SHP77 treated with DMSO at 0.1 percent for 48 hours (cell line): ENCODE data around the gene KMT5C.

Experiments used
- DNase-seq: peaks from one replicate; lab custom pipeline; 2025; lab: John Stamatoyannopoulos, UW

Gene KMT5C

DNA sequence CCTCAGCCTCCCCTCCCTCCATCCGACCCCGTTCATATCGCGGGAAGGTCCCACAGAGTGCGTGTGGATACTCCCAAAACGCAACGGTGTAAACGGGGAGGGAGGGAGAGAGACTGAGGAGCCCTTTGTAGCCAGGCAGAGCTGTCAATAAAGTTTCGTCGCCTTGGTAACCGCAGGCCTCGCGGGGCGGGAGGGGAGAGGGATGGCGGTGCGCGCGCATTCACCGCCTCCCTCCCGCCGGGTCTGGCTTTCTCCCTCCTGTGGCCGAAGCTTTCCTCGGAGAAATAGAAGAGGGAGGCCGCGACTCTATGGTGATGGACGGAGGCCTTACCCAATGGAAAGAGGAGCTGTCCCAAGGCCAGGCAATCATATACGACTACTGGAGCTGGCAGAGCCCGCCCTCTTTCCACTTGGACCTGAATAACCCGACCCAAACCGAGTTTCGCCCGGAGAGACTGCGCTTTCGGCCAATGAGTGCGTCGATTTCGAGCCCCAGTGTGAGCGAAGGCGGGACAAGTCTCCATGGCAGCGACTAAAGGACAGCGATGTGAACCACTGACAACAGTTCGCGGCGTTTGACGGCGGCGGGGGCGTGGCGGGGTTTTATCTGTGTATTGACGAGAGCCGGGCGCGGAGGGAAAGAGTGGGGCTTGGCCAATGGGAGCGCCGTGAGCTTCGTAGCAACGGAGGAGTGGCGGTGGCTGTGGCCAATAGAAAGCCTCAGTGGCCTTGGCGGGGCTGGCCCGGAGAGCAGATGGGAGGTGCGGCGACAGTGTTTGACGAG is at the start of gene KMT5C:
Gene KMT5C, plus strand, starts transcription at position 772 of the 784 bp plus-strand sequence. CDS start 2,061 bp downstream, outside the sequence.
- DNase-seq = peak; percentile 99

- DNase-seq = no peak
Measured at GRCh38 chr19:55297267-55297666, 42.4 kb upstream of the KMT5C start.

DNA sequence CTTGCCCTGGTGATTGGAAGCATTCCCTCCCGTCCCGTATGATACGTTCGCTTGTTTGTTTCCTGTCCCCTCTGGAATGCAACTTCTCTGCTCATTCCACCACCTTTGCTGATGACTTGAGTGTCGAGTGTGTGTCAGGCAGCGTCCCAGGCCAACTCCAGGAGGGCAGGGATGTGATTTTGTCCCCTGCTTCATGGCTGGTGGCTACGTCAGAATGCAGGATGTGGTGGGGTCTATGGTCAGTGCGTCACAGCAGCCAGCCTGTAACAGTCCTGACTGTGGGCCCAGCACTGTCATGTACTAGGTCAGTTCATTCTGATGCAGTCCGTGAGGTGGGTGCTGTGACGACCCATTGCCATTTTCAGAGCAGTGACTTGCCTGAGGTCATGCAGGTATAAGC is 39.7 kb upstream of the KMT5C start:
- DNase-seq = no peak

DNA sequence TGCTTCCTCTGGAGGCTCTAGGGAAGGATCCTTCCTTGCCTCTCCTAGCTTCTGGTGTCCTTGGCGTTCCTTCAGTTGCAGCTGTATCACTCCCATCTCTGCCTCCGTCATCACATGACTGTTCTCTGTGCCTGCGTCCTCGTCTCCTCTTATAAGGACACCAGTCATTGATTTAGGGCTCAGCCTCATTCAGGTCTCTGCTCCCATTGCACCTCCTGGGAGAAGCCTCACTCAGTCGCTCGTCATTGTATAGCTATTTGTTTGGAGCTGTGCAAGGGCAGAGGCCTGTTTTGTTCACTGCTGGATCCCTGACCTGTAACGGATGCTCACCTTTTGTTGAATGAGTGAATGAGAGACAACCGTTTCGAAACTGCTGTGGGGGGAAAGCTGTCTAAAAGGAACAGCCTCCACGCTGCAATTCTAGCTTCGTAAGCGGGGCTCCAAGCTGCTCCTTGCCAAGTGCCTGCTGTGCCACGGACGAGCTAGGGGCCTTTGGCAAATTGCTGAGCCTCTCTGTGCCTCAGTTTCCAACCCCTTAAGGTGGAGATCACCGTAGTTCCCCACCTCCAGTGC is 38.7 kb upstream of the KMT5C start:
- no peak for DNase-seq

DNA sequence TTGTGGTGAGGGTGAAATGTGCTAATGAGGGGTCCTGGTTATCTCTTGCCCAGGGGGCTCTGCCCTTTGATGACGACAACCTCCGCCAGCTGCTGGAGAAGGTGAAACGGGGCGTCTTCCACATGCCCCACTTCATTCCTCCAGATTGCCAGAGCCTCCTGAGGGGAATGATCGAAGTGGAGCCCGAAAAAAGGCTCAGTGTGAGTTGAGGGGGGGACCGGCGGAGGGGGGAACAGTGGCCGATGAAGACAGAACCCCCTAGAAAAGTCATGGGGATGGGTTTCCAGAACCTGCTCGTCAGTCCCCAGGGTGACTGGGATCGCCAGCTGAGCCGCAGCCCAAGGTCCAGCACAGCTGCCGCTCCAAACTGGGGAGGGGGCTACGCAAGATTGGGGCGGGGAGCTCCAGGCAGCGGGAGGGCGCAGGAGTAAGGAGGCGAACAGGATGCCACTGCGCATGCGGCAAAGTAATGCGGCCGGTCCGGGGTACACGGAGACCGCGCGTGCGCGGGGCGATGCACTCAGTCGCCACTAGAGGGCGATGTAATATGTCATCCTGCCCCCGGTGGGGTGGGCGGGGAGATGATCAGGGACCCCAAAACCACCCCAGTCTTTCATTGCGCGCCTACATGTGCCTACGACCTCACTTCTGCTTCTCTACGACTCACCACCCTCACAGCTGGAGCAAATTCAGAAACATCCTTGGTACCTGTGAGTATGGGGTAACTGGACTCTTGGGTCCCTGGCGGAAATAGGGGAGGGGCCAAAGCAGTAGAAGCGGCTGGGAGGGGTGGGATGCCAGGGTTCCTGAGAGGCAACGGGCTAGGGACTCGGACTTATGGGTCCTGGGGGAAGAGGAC is 38.0 kb upstream of the KMT5C start:
- peak; percentile 44 for DNase-seq

DNA sequence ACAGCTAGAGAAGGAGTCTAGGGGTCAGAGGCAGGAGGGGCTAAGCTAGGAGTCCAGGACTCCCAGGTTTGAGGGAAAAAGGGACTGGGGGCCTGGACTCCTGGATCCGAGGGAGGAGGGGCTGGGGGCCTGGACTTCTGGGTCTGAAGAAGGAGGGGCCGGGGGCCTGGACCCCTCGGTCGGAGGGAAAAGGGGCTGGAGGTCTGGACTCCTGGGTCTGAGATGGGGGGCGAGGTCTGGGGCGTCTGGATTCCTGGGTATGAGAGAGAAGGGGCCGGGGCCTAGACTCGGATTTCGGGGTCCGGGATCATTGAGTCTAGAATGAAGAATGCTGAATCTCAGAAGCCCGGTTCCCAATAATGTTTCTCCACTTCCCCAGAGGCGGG is 37.4 kb upstream of the KMT5C start:
- DNase-seq = no peak

GRCh38 chr19:55303477-55303876 is 36.2 kb upstream of the KMT5C start:
- DNase-seq = no peak

DNA sequence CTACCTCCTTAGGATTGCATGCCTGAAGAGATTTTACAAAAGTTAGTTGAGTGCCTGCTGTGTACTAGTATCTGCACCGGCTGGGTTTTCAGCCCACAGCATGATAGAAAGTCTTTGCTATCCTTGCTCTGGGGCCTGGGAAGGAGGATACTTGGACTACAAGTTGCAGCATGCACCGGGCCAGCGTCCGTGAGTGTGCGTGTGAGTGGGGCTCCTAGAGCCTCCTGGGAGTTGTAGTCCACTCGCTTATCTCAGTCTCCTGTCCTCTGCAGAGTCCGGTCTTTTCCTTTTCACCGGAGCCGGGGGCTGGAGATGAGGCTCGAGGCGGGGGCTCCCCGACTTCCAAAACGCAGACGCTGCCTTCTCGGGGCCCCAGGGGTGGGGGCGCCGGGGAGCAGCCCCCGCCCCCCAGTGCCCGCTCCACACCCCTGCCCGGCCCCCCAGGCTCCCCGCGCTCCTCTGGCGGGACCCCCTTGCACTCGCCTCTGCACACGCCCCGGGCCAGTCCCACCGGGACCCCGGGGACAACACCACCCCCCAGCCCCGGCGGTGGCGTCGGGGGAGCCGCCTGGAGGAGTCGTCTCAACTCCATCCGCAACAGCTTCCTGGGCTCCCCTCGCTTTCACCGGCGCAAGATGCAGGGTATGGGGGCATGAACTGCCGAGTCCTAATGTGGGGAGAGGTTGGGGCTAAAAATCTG is 35.2 kb upstream of the KMT5C start:
- DNase-seq = no peak

- DNase-seq = no peak
Measured at GRCh38 chr19:55304980-55305379, 34.7 kb upstream of the KMT5C start.

DNA sequence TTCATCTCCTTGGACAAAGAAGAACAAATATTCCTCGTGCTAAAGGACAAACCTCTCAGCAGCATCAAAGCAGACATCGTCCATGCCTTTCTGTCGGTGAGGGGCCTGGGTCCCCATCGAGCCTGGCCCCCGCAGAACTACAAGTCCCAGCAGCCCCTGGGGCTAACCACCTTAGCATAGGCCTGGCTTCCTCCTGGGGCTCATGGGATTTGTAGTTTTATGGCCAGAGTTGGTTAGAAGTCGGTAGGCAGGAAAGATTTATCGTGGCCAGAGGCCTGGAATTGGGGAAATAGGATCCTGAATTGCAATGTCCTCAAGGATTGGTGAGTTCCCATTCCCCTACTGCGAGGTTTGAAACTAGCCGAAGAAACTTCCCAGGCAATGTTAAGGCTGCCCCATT is 34.2 kb upstream of the KMT5C start:
- no peak for DNase-seq

DNA sequence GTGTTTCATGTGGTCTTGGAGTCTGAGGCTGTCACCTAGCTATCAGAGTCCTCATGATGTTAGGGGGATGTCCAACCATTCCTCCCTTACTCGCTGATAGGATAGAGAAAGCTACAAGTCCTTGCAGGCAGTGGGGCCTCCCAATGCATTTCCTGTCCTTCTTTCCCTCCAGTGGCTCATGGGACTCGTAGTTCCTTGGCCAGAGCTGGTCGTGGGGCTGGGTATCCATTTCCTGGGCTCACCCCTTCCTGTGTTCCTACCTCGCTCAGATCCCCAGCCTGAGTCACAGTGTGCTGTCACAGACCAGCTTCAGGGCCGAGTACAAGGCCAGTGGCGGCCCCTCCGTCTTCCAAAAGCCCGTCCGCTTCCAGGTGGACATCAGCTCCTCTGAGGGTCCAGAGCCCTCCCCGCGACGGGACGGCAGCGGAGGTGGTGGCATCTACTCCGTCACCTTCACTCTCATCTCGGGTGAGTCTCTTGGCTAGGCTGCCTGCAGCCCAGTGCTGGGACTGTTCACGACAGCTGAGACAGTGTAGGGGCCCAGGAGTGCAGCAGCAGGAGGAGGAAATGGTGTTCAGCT is 33.6 kb upstream of the KMT5C start:
- DNase-seq = no peak

DNA sequence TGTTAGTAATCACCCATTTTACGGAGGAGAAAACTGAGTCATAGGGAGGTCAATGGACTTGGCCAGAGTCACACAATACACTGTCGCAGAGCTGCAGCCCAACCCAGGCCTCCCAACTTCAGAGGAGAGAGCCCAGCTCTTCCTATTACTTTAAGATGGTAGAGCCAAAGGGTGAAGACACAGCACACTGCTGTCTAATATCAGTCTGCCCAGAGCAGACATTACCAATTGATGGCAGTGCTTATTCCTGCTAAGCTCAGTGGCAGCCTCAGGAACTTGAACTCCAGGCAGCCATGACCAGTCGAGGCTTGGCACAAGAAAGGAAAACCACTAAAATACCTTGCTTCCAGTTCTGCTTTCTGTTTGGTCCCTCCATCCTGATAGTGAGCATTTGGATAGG is 33.0 kb upstream of the KMT5C start:
- DNase-seq = no peak

DNA sequence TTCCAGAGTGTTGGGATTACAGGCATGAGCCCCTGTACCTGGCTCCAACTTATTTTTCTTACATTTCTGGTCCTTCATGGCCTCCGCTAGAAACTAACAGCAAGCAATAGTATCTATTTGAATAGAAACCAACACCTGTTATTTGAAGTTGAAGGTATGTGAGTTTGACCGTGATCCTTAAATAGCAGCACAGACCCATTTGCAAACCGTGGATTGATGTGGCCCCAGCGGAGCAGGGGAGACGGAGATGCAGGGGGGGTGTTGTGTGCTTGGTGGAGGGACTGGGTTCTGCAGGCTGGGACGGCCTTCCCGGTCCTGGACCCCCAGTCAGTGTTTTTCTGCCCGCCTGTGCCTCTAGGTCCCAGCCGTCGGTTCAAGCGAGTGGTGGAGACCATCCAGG is 31.4 kb upstream of the KMT5C start:
- DNase-seq = no peak

- DNase-seq = no peak
Measured at GRCh38 chr19:55309448-55309847, 30.2 kb upstream of the KMT5C start.

GRCh38 chr19:55310498-55310897 is 29.2 kb upstream of the KMT5C start:
- DNase-seq = no peak

DNA sequence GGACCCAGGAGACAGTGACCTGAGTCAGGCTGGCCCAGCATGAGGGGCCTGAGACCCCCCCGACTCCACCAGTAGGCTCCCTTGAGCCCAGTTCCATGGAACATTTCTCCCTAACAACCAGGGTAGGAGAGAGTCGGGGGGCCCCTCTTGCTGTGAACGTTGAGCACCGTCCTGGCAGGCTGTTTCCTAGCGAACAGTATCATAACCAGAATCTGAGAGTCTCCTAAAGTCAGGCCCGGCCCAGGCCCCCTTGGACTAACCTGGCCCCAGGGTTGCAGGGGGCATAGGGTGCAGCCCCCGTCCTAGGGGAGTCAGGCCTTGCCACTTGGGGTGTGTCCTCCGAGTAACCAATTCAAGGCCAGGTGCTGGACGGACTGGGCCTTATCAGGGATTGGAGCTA is 28.3 kb upstream of the KMT5C start:
- DNase-seq = no peak

- no peak for DNase-seq
Measured at GRCh38 chr19:55311797-55312196, 27.9 kb upstream of the KMT5C start.

GRCh38 chr19:55312621-55313512 is 26.8 kb upstream of the KMT5C start:
- no peak for DNase-seq

- DNase-seq = no peak
Measured at GRCh38 chr19:55314396-55314795, 25.3 kb upstream of the KMT5C start.

DNA sequence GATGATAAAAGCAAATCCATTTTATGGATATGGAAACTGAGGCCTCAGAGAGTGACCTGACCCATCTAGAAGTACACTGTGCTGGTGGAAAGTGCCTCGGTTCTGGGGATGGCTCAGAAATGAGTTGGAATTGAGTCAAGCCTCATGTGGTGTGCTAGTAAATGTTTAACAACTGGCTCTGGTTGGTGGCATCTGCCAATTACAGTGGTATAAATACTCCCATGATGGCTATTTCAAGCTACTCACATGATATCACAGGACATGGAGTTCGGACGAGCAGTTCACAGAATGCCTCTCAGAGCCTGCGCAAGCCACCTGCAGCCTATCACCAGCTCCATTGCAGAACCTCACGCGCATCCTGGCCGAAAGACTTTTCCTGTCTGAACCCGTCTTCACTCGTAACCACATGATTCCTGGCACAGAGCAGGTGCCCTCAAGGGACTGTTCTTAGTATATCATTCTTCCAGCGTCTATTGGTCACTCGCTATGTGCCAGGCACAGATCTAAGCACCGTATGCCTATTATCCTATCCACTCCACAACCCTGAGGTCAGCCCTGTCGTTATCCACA is 23.6 kb upstream of the KMT5C start:
- DNase-seq = no peak

DNA sequence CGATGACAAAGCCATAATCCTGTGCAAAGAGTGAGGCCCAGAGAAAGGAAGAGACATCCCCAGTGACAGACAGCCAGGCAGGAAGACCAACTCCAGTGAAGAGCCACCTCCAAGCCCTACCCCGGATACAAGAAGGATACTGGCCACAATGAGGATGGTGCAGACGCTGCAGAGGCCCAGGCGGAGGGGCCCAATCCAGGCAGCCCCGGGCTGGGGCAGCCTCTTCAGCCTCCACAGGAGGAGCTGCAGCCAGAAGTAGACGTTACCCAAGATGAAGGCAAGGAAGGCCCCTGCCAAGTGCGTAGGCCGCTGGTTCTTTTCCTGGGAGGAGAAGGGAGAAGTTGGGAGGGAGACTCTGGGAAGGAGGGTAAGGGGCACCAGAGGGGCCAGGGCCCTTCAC is 23.0 kb upstream of the KMT5C start:
- no peak for DNase-seq
